GM19025 (cell line): Measurements from ENCODE around the gene ZCCHC7.
A peak's percentile ranks its signal among the peaks of the same experiment; 100 is the strongest.

Source experiments
- ATAC-seq: cut with Tn5 transposase; IDR thresholded peaks from one replicate; pipeline ENCODE4 v1.9.1; 2021; ENCODE audit warnings: mild to moderate bottlenecking, low read depth, moderate library complexity; ENCODE audit not compliant: unreplicated experiment

ZCCHC7 gene

DNA sequence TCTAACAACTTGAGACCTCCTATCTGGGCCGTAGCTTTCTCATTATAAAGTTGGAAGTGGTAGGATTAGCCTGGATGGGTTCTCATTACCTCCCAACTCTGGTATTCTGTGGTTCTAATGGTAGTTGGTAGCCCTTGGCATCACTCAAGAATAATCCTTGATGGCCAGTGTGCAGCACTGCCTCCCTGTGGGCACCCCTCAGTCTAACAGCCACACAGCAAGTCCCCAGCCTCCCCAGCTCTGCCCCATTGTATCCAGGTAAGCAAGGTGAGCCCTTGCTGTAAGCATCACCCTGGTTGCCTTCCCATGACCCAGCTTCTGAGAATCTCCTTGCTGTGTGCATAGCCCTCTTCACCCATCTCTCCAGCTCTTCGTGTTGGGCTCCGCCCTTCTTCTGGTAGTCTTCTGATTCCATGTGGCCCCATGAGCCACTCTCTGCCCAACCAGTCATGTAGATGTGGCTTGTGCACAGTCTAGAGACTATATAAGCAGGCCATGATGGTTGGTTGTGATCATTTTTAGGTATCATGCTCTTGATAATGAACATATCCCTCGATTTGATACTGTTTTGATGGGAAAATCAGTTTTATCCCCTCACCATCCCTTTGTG, 244.5 kb downstream of the ZCCHC7 start:
- no peak for ATAC-seq

DNA sequence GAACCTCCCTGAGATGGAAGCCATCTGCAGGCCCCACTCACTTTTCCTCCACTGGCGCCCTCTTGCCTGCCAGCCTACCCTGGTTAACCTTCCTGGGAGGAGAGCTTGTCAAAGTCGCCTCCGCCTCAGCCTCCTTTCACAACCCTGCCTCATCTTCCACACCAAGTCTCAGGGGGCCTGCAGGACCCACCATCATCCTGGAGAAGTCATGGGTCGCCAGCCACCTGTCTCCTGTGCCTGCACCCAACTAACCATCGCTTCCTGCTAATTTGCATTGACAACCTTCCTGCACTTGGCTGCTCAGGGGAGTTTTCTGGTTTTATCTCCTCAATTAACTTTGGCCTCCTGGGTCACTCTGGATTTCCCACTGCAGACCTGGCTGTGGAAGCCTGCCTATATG, 249.3 kb downstream of the ZCCHC7 start:
- no peak for ATAC-seq

GRCh38 chr9:37370282-37370681, 249.9 kb downstream of the ZCCHC7 start:
- ATAC-seq = no peak

GRCh38 chr9:37370968-37371563, 250.7 kb downstream of the ZCCHC7 start:
- peak; percentile 64 for ATAC-seq

GRCh38 chr9:37371565-37372464, 251.4 kb downstream of the ZCCHC7 start:
- ATAC-seq = peak; percentile 17

DNA sequence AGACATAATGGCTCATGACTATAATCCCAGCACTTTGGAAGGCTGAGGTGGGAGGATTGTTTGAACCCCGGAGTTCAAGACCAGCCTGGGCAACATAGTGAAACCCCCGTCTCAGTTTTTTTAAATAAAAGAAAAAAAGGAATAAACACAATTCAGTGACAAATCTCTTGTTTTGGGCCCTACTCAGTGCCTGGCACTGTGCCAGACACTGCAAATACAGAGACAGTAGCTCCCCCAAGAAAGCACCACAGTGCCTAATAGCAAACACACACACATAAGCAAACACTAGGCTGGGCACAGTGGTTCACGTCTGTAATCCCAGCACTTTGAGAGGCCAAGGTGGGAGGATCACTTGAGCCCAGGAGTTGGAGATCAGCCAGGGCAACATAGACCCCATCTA, 252.5 kb downstream of the ZCCHC7 start:
- ATAC-seq = no peak

DNA sequence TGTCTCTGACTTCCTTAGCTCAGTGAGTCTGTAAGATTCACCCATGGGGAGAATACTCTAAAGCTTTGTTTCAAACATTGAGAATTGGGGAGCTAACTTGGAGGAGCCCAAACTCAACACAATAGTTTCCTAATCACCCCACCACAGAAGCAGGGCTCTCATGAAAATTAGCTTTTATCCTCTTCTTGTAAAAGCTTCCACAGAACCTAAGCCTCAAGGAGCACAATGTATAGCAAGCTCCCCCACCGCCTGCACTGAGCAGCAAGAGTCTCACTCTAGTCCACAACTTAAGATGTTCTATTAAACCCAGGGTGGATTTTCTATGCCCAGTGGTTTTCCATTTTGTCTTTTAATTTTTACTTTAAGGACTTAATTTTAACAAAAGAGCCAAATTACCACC, 253.2 kb downstream of the ZCCHC7 start:
- no peak for ATAC-seq

GRCh38 chr9:37374892-37375291, 254.5 kb downstream of the ZCCHC7 start:
- no peak for ATAC-seq

DNA sequence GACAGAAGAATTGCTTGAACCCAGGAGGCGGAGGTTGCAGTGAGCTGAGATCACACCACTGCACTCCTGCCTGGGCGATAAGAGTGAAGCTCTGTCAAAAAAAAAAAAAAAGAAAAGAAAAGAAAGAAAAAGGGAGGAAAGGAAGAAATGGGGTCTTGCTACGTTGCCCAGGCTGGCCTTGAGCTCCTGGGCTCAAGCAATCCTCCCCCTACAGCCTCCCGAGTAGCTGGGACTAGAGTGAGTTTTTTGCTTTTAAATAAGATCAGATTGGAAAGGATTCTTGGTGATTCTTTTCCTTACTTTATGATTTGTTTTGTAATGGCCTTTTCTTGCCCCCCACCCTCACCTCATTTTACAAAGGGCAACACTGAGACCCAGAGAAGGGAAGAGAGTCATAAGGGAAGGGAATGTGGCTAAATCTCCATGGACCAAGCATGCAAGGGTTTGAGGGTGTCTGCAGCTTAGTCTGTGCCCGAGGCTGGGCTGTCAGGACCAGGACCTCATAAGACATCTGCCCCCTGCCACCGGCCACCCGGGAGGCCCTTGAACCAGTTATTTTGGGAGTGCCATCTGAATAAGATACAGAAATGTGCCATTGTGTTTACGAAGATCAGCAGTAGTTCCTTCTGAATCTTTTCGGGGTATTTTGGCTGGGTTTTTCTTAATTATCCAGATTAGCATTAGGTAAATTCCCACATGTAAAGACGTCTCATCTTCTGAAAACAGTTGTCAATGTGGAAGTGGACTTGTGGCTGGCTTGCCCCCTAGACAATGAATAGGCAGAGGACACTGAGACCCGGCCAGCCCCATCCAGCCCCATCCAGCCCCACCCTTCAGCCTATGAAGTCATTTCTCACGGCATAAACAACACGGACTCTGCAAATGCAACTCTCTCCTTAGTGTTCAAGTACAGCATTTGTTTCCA, 257.6 kb downstream of the ZCCHC7 start:
- ATAC-seq = no peak

- ATAC-seq = no peak
Observed at GRCh38 chr9:37378613-37379004, 258.2 kb downstream of the ZCCHC7 start.

DNA sequence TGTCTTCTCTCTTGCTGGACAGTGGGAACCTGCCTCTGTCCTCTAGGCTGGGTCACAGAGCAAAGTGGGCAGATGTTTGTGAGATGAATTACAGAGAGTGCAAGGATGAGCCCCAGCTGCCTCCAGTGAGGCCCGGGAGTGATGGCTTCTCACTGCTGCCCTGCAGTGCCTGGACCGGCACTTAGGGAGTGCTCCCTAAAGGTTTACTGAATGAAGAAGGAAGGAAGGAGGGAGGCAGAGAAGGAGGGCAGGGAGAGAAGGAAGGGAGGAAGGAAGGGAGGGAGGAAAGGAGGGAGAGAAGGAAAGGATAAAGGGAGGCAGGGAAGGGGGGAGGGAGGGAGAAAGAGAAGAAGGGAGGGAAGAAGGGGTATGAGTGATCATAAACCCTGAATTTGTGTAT, 259.5 kb downstream of the ZCCHC7 start:
- no peak for ATAC-seq

- no peak for ATAC-seq
Observed at GRCh38 chr9:37380570-37380969, 260.2 kb downstream of the ZCCHC7 start.

DNA sequence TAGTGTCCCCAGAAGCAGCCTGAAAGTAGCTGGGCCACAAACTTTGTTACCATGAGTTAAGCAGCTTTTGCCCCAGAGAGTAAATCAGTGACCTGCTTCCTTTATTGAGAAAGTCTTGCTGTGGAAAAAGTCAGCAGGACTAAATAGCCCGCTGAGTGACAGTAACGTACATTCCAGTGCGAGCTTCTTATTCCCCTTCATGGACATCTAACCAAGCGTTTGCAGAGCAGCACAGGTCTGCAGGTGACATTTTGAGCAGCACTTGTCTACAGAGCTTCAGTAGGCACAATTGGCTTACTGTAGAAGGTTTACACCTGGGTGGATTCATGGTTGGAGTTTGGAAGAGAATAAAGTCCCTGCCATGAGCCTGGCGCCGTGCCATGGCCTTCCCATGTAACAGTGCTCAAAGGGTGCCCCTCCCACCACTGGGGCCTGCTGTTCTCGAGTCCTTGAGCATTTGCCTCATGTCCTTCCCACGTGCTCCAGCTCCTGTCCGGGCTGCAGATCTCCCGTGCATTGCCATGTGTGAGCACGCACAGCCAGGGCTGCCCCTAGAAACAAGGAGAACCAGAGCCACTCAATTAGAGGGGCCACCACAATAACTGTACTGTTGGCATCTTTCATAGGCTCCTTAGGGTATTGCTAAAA, 260.8 kb downstream of the ZCCHC7 start:
- ATAC-seq = no peak

DNA sequence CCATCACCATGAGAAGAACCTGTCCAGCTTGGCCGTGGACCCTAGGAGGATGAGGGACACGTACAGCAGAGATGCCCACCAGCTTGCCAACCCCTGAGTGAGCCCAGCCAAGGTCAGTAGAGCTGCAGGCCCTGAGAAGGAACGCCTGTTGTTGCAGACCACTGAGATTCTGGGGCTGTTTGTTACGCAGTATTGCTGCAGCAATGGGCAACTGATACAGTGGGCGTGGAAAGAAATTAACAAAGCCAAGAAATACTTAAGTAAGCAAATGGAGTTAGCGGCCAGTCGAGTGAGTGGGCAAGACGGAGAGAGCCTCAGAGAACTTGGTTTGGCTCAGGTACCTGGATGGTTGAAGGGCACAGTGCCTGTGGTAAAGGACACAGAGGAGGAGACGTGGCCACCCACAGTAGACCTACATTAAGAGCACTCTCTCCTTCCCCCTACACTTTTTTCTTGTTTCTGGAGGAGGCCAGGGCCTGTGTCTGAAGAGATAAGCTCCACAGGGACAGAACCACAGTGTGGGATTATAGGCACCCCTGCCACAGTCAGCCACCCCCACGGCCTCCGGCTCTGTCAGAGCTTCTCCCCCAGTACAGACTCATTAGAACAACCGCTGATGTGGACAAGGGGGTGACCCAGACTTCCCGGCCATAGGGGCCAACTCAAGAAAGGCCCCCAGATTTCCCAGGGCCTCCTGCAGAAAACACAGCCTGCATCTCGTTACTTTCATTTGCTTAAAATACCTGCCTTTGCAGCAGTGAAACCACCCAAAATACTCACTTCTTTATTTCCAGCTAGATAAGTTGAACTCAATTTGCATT, 262.0 kb downstream of the ZCCHC7 start:
- peak; percentile 42 for ATAC-seq

- ATAC-seq = peak; percentile 22
Observed at GRCh38 chr9:37382982-37383357, 262.6 kb downstream of the ZCCHC7 start.

- no peak for ATAC-seq
Observed at GRCh38 chr9:37383393-37383792, 263.0 kb downstream of the ZCCHC7 start.

DNA sequence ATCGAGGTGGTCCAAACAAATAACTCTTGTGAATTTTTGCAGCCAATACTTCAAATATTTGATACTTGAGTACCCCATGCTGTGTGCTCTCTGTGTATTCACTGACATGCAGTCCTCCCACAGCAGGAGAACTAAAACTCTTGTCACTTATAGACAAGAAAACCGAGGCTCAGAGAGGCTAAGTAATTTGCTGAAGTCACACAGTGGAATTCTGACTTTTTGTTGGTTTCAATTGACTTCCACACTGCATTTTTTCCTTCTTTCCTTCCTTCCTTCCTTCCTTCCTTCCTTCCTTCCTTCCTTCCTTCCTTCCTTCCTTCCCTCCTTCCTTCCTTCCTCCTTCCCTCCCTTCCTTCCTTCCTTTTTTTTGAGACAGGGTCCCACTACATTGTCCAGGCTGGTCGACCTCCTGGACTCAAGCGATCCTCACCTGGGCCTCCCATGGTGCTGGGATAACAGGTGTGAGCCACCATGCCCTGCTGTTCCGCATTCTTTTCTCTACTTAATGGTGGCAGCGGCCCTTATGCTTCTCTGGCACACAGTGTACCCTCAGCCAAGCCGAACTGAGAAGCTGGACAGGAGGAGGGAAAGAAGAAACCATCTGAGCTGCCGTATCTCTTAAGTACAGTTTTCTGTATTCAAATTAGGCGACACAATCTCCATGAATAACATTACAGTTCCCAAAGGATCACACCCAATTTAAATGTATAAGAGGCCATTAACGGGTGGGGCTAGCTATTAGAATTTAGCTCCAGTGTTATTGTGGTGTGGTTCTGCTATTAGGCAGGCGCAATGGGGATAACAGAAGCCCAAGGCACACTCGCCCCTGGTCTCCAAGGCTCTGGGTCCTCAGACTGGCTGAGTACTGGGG, 263.7 kb downstream of the ZCCHC7 start:
- no peak for ATAC-seq

GRCh38 chr9:37385286-37385685, 264.9 kb downstream of the ZCCHC7 start:
- no peak for ATAC-seq
